Naive thymus-derived CD8-positive, alpha-beta T cell (primary cell): Measurements from ENCODE around the gene ACSM6. TPM values are rescaled to one million over a fixed set of nuclear protein-coding genes. Genes with fewer than 3 reads are reported as not detected.
A peak's percentile ranks its signal among the peaks of the same experiment; 100 is the strongest.

Experiments used
- ATAC-seq, 2 donors: fragments of 150-1000 bp; cut with Tn5 transposase in 1 of 2; sonication (Bioruptor Pico), chemical (Tn5 transposase) in 1 of 2; 1 replicate in 1 of 2; 2 replicates in 1 of 2; pipeline ENCODE4 v1.10.0; 2021; ENCODE audit warnings: mild to moderate bottlenecking in 2 of 2, moderate library complexity in 2 of 2
- POLR2A ChIA-PET: fragments of 350-600 bp; sonication (Branson Sonifier 250); formaldehyde crosslinking; loops from one replicate; lab custom pipeline; 2021; ENCODE audit warnings: antibody characterized with exemption; lab: Charles Lee
- DNase-seq, 10 donors: peaks; one replicate each; pipeline versions ENCODE4 v3.0.0 to v3.0.0-alpha.2; 2020 to 2022
- H3K27ac Mint-ChIP-seq, 10 donors: one replicate each; pipeline ENCODE4 v1.8.0; 2020 to 2022; ENCODE audit warnings: mild to moderate bottlenecking in 10 of 10, mixed read lengths in 10 of 10, moderate library complexity in 4 of 10, inconsistent platforms in 1 of 10
- H3K27me3 Mint-ChIP-seq, 5 donors: one replicate each; pipeline ENCODE4 v1.8.0; 2021 to 2022; ENCODE audit warnings: mixed read lengths in 5 of 5
- H3K36me3 Mint-ChIP-seq, 3 donors: one replicate each; pipeline ENCODE4 v1.8.0; 2020 to 2022; ENCODE audit warnings: mixed read lengths in 3 of 3, mild to moderate bottlenecking in 2 of 3, inconsistent platforms in 1 of 3
- H3K4me1 Mint-ChIP-seq, 4 donors: one replicate each; pipeline ENCODE4 v1.8.0; 2021 to 2022; ENCODE audit warnings: mixed read lengths in 4 of 4
- H3K4me3 Mint-ChIP-seq, 10 donors: one replicate each; pipeline ENCODE4 v1.8.0; 2020 to 2022; ENCODE audit warnings: mild to moderate bottlenecking in 10 of 10, mixed read lengths in 10 of 10, moderate library complexity in 6 of 10, inconsistent platforms in 1 of 10
- H3K9me3 Mint-ChIP-seq, 9 donors: one replicate each; pipeline ENCODE4 v1.8.0; 2020 to 2022; ENCODE audit warnings: mixed read lengths in 9 of 9, mild to moderate bottlenecking in 3 of 9, inconsistent platforms in 1 of 9, moderate library complexity in 1 of 9
- polyA plus RNA-seq, 3 donors: library from polyadenylated mRNA; unstranded; fragments of 300-500 nt; fragmentation: Illumina TruSeq; gene quantifications; one replicate each; pipeline ENCODE4 v1.2.3, GENCODE V29; 2021
- total RNA-seq, 8 experiments: library from RNA in 2 of 8; stranded (reverse) in 2 of 8; gene quantifications; one replicate each; pipeline ENCODE4 v1.2.3 and lab custom pipeline; 2021 to 2026

ACSM6 gene, protein sequence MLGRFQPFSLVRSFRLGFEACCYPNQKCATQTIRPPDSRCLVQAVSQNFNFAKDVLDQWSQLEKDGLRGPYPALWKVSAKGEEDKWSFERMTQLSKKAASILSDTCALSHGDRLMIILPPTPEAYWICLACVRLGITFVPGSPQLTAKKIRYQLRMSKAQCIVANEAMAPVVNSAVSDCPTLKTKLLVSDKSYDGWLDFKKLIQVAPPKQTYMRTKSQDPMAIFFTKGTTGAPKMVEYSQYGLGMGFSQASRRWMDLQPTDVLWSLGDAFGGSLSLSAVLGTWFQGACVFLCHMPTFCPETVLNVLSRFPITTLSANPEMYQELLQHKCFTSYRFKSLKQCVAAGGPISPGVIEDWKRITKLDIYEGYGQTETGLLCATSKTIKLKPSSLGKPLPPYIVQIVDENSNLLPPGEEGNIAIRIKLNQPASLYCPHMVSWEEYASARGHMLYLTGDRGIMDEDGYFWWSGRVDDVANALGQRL
- total RNA-seq, result not detected
- not detected for polyA plus RNA-seq
- total RNA-seq (lab: John Stamatoyannopoulos, UW), result 0 reads per million in 6 experiments

DNA sequence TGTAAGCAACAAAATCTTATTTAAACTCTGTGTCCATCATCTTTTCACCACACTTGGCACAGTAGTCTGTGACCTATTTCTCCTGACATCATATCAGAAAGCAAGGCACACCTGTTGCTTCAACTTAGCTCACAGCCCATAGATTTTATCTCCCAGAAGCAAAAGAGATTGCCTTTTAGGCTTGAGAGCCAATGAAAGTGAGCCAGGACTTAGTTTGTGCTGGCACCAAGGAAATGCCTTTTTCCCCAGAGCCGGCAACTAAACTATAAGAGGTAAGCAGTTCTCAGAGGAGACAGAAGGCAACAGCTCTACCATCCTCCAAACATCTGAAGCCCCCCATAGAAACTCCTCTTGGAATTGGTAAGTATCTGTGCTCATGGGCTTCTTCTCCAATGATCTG is at the start of gene ACSM6:
TSS of gene ACSM6 (plus strand) at position 295 of the 400 bp plus-strand sequence. CDS start 248 bp downstream, outside the sequence.
- H3K27ac Mint-ChIP-seq, result no peak within 1 kb of the TSS
- DNase-seq (no peak), ATAC-seq (no peak)
- peaks cover 0 to 4% (median 0%) of the 10 kb centered on the region in 9 donors for H3K9me3 Mint-ChIP-seq
- POLR2A ChIA-PET, result no interaction called here
- H3K4me1 Mint-ChIP-seq, result no peaks in the 10 kb centered on the region
- no peak within 1 kb of the TSS for H3K4me3 Mint-ChIP-seq
- H3K36me3 Mint-ChIP-seq, result peaks cover 0 to 5% (median 0%) of the 10 kb centered on the region in 3 donors
- H3K27me3 Mint-ChIP-seq, result peaks cover 0 to 11% (median 1%) of the 10 kb centered on the region in 5 donors

DNA sequence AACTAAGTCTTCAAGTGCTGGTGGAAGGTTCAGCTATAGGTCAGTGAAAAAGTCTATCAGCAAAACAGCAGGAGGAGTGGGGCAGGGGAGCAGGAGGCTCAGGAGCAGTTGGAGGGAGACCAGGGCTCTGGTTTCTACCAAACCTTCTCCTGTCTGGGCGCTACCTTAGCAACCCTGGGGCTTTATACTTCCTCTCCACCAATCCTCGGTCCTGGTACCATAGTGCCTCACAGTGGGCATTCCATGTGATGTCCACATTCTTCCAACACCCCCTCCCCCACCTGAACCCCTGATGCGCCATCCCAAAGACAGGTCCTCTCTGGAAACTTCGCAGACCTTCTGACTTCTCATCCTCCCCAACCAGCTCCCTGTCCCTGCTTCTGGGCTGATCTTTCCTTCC is 25.3 kb upstream of the ACSM6 start:
- H3K9me3 Mint-ChIP-seq, result peaks cover 0 to 22% (median 3%) of the 10 kb centered on the region in 9 donors
- ATAC-seq (no peak), DNase-seq (no peak)
- POLR2A ChIA-PET, result no interaction called here
- no peaks in the 10 kb centered on the region for H3K27me3 Mint-ChIP-seq
- peaks cover 0 to 7% (median 0%) of the 10 kb centered on the region in 3 donors for H3K36me3 Mint-ChIP-seq
- no peak overlapping the region for H3K4me3 Mint-ChIP-seq
- H3K27ac Mint-ChIP-seq, result no peak overlapping the region
- H3K4me1 Mint-ChIP-seq, result no peaks in the 10 kb centered on the region

DNA sequence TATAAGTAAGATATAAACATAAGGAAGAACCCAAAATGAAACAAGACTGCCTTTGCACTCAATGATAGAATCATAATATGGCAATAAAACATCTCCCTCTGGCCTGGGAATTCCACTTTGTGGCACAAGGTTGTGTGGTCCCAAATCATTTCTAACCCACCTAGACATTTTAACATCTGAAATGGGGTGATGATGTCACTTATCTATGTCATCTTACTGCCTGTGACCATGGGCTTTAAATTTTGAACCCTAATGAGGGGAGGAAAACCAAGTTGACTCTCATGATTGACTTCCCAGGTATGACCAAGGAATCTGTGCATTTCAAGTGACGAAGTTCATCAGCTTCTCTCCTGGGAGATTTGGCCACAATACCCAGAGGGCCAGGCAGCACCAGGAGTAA is 24.5 kb upstream of the ACSM6 start:
- peaks cover 0 to 14% (median 2%) of the 10 kb centered on the region in 9 donors for H3K9me3 Mint-ChIP-seq
- DNase-seq (no peak), ATAC-seq (no peak)
- H3K27ac Mint-ChIP-seq, result no peak overlapping the region
- peaks cover 0 to 4% (median 0%) of the 10 kb centered on the region in 3 donors for H3K36me3 Mint-ChIP-seq
- H3K4me1 Mint-ChIP-seq, result no peaks in the 10 kb centered on the region
- POLR2A ChIA-PET, result no interaction called here
- H3K4me3 Mint-ChIP-seq, result no peak overlapping the region
- no peaks in the 10 kb centered on the region for H3K27me3 Mint-ChIP-seq

DNA sequence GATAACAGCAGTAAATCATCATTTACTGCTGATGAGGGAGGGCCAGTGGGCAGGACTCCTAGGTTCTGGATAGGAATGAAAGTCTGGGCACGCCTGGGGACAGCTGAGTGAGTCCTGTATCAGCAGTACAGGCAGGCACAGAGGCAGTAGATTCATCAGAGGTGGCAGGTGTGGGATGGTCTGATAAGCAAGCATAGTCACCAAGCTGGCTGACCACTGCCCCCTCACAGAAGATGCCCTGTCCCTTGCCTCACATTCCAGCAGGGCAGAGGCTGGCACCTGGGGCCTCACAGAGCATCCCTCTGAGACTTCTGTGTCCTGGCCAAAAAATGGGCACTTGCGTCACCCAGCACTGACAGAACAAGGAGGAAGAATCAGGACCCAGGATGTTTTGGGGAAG is 23.2 kb upstream of the ACSM6 start:
- Mint-ChIP-seq H3K4me3 (no peak overlapping the region), H3K36me3 (peaks cover 0 to 4% (median 0%) of the 10 kb centered on the region in 3 donors), H3K4me1 (no peaks in the 10 kb centered on the region), H3K27ac (no peak overlapping the region), H3K27me3 (no peaks in the 10 kb centered on the region), H3K9me3 (peaks cover 0 to 13% (median 2%) of the 10 kb centered on the region in 9 donors)
- DNase-seq (no peak), ATAC-seq (no peak)
- POLR2A ChIA-PET, result no interaction called here

DNA sequence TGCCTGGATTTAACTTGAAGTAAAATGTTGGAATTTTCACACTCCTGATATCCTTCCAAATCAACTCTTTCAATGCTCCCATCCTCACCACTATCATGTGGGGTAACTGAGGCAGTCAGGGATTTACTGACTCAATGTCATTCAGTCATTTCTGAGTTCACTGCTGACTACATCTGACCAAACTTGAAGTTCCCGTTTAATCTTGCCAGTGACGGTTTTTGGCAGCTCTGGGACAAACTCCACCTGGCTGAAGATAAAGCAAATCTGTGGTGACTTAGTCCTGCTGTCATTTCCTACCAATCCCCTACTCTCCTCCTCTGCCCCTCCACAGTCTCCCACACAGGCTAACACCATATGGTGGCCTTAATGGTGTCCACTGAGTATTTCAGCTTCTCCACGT is 22.7 kb upstream of the ACSM6 start:
- Mint-ChIP-seq H3K36me3 (peaks cover 0 to 3% (median 0%) of the 10 kb centered on the region in 3 donors), H3K27me3 (no peaks in the 10 kb centered on the region), H3K4me3 (no peak overlapping the region), H3K27ac (no peak overlapping the region), H3K4me1 (no peaks in the 10 kb centered on the region), H3K9me3 (peaks cover 0 to 12% (median 2%) of the 10 kb centered on the region in 9 donors)
- POLR2A ChIA-PET, result no interaction called here
- no peak for DNase-seq
- no peak for ATAC-seq

DNA sequence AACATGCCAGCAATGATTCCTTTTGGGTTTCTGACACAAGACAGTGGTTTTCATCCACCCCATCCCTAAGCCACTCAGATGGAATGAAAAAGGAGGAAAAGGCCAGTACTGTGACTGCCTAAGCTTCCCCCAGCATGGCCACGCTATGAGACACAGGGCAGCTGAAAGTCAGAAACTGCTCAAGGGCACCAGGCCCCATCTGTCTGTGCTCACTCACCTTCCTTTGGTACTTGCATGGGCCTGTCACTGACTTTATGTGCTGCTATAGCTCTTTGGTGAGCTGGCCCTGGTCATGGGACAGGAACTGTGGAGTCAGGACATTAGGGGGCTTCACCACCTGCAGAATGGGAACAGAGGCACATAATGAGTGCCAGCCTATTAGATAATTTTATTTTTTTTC is 21.2 kb upstream of the ACSM6 start:
- ATAC-seq, result no peak
- Mint-ChIP-seq H3K27me3 (peaks cover 0 to 2% (median 0%) of the 10 kb centered on the region in 5 donors), H3K4me1 (no peaks in the 10 kb centered on the region), H3K9me3 (peaks cover 0 to 4% (median 2%) of the 10 kb centered on the region in 9 donors), H3K4me3 (no peak overlapping the region), H3K27ac (no peak overlapping the region), H3K36me3 (peaks cover 0 to 4% (median 0%) of the 10 kb centered on the region in 3 donors)
- no peak for DNase-seq
- POLR2A ChIA-PET, result no interaction called here

DNA sequence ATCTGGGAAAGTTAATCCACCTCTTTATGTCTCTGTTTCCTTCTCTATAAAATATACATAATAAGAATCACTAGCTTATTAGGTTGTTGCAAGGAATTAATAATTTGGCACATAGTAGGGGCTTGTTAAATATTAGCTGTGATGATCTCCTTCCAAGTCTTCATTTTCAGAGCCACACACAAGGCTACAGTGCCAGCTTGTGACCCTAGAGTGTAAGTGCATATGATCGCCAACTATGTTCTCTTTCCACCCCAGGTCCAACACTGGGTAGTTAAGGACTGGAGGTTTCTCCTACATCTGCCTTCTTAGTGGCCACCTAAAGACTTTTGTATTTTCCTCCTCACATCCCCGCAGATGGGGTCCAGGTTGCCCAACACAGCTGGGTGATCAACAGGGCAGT is 17.9 kb upstream of the ACSM6 start:
- H3K4me3 Mint-ChIP-seq, result no peak overlapping the region
- peaks cover 0 to 7% (median 0%) of the 10 kb centered on the region in 3 donors for H3K36me3 Mint-ChIP-seq
- H3K27ac Mint-ChIP-seq, result no peak overlapping the region
- DNase-seq (no peak), ATAC-seq (no peak)
- POLR2A ChIA-PET, result no interaction called here
- H3K9me3 Mint-ChIP-seq, result peaks cover 0 to 4% (median 0%) of the 10 kb centered on the region in 9 donors
- peaks cover 0 to 5% (median 0%) of the 10 kb centered on the region in 5 donors for H3K27me3 Mint-ChIP-seq
- no peaks in the 10 kb centered on the region for H3K4me1 Mint-ChIP-seq

DNA sequence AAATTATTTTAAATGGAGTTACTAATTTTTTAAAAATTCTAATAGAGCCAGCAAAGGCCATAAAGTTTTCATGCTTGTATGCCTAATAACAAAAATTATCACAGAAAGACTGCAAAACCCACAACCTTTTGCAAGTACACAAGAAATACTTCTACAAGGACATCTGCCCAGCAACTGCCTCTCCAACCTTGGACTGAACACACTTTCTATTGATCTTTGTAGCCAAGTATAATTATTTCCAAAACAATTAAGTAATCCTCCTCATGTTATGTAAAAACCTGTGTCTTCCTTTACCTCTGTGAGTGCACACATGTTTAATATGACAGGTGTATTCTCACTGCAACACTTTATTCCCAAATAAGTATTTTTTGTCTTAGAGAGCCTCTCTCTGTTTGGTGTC is 16.6 kb upstream of the ACSM6 start:
- DNase-seq, result no peak
- no peak overlapping the region for H3K4me3 Mint-ChIP-seq
- POLR2A ChIA-PET, result no interaction called here
- H3K27ac Mint-ChIP-seq, result no peak overlapping the region
- peaks cover 0 to 4% (median 0%) of the 10 kb centered on the region in 9 donors for H3K9me3 Mint-ChIP-seq
- H3K4me1 Mint-ChIP-seq, result no peaks in the 10 kb centered on the region
- no peak for ATAC-seq
- H3K27me3 Mint-ChIP-seq, result peaks cover 0 to 13% (median 7%) of the 10 kb centered on the region in 5 donors
- H3K36me3 Mint-ChIP-seq, result peaks cover 0 to 7% (median 0%) of the 10 kb centered on the region in 3 donors

DNA sequence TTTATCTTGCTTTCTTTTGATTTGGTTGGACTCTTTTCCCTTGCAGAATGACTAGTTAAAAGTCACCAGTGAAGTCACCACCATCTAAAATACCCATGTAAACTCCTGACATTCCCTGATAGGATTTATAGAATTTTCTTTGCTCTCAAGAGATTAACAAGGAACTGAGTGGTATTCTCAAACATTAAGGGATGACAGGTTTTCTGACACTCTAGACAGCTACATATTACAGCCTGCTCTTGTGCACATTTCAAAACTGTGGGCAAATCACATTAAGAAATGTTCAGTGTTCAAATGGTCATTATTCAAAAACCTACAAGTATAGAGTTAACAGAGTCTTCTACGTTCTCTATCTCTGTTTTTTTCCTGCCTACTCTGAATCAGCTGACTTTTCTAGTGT is 15.8 kb upstream of the ACSM6 start:
- Mint-ChIP-seq H3K27ac (no peak overlapping the region), H3K36me3 (peaks cover 0 to 7% (median 0%) of the 10 kb centered on the region in 3 donors), H3K4me3 (no peak overlapping the region), H3K27me3 (peaks cover 0 to 16% (median 7%) of the 10 kb centered on the region in 5 donors), H3K4me1 (peaks cover 0 to 3% (median 2%) of the 10 kb centered on the region in 4 donors), H3K9me3 (peaks cover 0 to 4% (median 0%) of the 10 kb centered on the region in 9 donors)
- POLR2A ChIA-PET, result no interaction called here
- ATAC-seq, result no peak
- no peak for DNase-seq

DNA sequence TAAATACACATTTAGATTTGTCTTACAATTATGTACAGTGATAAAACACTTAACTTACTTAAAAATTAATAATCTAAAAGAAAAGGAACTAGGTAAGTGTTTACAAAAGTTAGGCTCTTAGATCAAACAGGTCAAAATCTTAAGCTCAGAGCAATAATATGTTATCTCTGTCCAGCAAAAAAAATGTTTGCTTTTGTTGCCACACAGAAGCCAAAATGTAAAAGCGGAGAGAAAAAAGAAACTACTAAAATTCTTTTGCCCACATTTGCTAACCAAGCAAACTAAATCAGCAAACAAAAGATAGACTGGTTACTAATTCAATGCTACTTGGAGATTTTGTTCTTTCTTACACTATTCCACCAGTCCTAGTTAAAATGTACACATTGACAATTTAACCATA is 15.2 kb upstream of the ACSM6 start:
- Mint-ChIP-seq H3K27me3 (peaks cover 0 to 16% (median 8%) of the 10 kb centered on the region in 5 donors), H3K4me1 (peaks cover 0 to 3% (median 2%) of the 10 kb centered on the region in 4 donors), H3K4me3 (no peak overlapping the region), H3K9me3 (peaks cover 0 to 4% (median 0%) of the 10 kb centered on the region in 9 donors), H3K27ac (no peak overlapping the region), H3K36me3 (peaks cover 0 to 7% (median 0%) of the 10 kb centered on the region in 3 donors)
- POLR2A ChIA-PET, result no interaction called here
- no peak for ATAC-seq
- no peak for DNase-seq

DNA sequence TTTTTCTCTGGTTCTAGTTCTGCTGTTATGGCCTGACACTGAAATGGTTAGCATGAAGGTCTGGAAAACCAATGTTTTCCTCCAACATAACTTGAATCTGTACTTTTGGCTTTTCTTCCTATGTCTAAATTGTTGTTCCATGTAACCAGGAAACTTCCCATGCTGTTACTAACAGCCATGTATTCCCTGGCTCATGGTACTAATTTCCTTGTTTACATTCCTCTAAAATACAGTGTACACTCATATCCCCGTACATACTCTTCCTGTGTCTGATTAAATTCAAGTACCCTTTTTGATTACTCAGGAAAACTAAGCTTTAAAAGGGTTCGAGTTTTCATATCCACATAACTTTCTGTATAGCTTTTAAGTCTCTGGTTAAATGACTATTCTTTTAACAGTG is 12.3 kb upstream of the ACSM6 start:
- H3K27ac Mint-ChIP-seq, result no peak overlapping the region
- H3K4me1 Mint-ChIP-seq, result peaks cover 6 to 8% (median 6%) of the 10 kb centered on the region in 4 donors
- no peak for ATAC-seq
- H3K36me3 Mint-ChIP-seq, result peaks cover 0 to 7% (median 0%) of the 10 kb centered on the region in 3 donors
- POLR2A ChIA-PET, result no interaction called here
- no peak for DNase-seq
- peak overlapping the region in 1 of 10 donors; percentile 5 for H3K4me3 Mint-ChIP-seq
- peaks cover 2 to 22% (median 10%) of the 10 kb centered on the region in 5 donors for H3K27me3 Mint-ChIP-seq
- H3K9me3 Mint-ChIP-seq, result peaks cover 0 to 3% (median 0%) of the 10 kb centered on the region in 9 donors

DNA sequence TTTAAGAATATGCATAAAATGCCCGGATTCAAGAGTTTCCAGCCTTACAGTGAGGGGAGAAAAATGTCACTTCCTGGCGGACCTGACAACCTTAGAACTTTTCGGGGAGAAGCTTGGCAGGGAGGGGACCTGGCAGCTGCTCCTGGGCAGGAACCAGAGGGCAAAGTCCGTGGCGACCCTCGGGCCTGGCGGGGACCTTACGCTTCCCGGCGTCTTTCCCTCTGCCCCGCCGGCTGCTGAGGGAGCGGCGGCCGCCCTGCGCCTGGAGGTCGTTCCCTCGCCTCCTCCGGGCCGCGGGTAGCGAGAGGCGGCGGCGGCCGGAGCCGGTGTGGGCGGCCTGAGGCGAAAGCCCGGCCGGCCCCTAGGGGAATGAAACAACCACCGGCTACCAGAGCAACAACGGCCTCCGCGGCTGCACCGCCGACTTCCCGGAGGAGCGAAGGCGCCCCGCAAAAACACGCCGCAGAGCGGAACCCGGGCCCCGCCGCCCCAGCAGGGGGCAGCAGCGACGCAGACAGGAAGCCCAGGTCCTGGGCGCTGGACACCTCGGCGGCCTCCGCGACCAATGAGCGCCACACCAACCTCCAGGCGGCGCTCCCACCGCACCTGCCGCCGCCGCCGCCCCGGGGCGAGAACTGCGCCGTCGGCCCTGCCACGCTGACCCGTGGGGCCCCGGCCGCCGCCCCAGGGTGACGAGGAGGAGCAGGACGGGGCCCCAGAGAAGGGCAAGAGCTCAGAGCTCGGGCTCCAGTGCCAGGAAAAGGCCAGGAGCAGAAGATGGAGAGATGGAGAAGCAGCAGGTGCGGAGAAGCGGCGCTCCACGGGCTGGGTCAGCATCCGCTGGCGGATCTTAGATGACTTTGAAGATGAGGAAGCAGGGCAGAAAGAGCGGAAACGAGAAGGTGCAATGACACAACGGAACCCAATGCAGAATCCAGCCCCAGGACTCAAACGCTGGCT is 10.5 kb upstream of the ACSM6 start:
- peaks cover 0 to 3% (median 0%) of the 10 kb centered on the region in 9 donors for H3K9me3 Mint-ChIP-seq
- H3K27me3 Mint-ChIP-seq, result peaks cover 2 to 21% (median 10%) of the 10 kb centered on the region in 5 donors
- POLR2A ChIA-PET, result interaction anchor here (0.6 to 1.7 kb wide), 2 partner anchors 48 to 630 kb away, joined by 5 read pairs; no protein-coding TSS in a partner anchor
- no peaks in the 10 kb centered on the region for H3K36me3 Mint-ChIP-seq
- ATAC-seq, result peak; percentile 84 to 95
- H3K4me1 Mint-ChIP-seq, result peaks cover 6 to 8% (median 6%) of the 10 kb centered on the region in 4 donors
- DNase-seq, result peak; percentile 41 to 74 (median 60)
- H3K27ac Mint-ChIP-seq, result peak overlapping the region in 6 of 10 donors; percentile 31 to 81 (median 65)
- H3K4me3 Mint-ChIP-seq, result peak overlapping the region; percentile 71 to 87 (median 78)
